NCI-H82 treated with DMSO at 0.1 percent for 48 hours (cell line): ENCODE measurements around the gene AMOTL1.
"Not testable (repeated sequence)": the region's sequence is repeated elsewhere in the genome, so short reads cannot be mapped to it uniquely, and the experiment has no call there.

Source experiments
- DNase-seq: peaks from one replicate; lab custom pipeline; 2025; ENCODE audit not compliant: unreplicated experiment; lab: John Stamatoyannopoulos, UW

Gene AMOTL1

GRCh38 chr11:94792451-94792850 is 24.3 kb downstream of the AMOTL1 start:
- DNase-seq = no peak

- DNase-seq = no peak
These were observed 24.8 kb downstream of the AMOTL1 start for GRCh38 chr11:94793002-94793401.

- no peak for DNase-seq
These were observed 25.7 kb downstream of the AMOTL1 start for GRCh38 chr11:94793822-94794221.

- DNase-seq = no peak
These were observed 26.4 kb downstream of the AMOTL1 start for GRCh38 chr11:94794287-94795168.

- DNase-seq = no peak
These were observed 27.5 kb downstream of the AMOTL1 start for GRCh38 chr11:94795476-94796189.

- DNase-seq = no peak
These were observed 28.0 kb downstream of the AMOTL1 start for GRCh38 chr11:94796190-94796580.

- DNase-seq = no peak
These were observed 28.7 kb downstream of the AMOTL1 start for GRCh38 chr11:94796863-94797262.

GRCh38 chr11:94799726-94800125 is 31.6 kb downstream of the AMOTL1 start:
- DNase-seq = no peak

GRCh38 chr11:94800414-94800813 is 32.3 kb downstream of the AMOTL1 start:
- DNase-seq = no peak

- DNase-seq = no peak
These were observed 33.8 kb downstream of the AMOTL1 start for GRCh38 chr11:94801866-94802460.

GRCh38 chr11:94802501-94802900 is 34.3 kb downstream of the AMOTL1 start:
- DNase-seq = no peak

GRCh38 chr11:94803491-94803890 is 35.3 kb downstream of the AMOTL1 start:
- no peak for DNase-seq

GRCh38 chr11:94804874-94805273 is 36.7 kb downstream of the AMOTL1 start:
- DNase-seq = no peak

- no peak for DNase-seq
These were observed 37.9 kb downstream of the AMOTL1 start for GRCh38 chr11:94806014-94806413.

- DNase-seq = no peak
These were observed 38.3 kb downstream of the AMOTL1 start for GRCh38 chr11:94806419-94806818.

GRCh38 chr11:94809251-94809650 is 41.1 kb downstream of the AMOTL1 start:
- no peak for DNase-seq

GRCh38 chr11:94812724-94813720 is 44.9 kb downstream of the AMOTL1 start:
- DNase-seq = not testable (repeated sequence)

GRCh38 chr11:94814272-94814976 is 46.3 kb downstream of the AMOTL1 start:
- no peak for DNase-seq

GRCh38 chr11:94815705-94816344 is 47.7 kb downstream of the AMOTL1 start:
- no peak for DNase-seq

GRCh38 chr11:94820480-94820879 is 52.3 kb downstream of the AMOTL1 start:
- DNase-seq = no peak
